GM12891 (cell line): ENCODE results near the gene TSHZ2.

Source experiments
- POLR2A ChIP-seq: IDR thresholded peaks from 2 replicates; pipeline ENCODE4 v1.6.1; 2011; ENCODE audit warnings: low read depth, low read length, control low read depth
- TAF1 ChIP-seq: IDR thresholded peaks from 2 replicates; pipeline ENCODE4 v1.6.1; 2011; ENCODE audit warnings: low read depth, low read length, control low read depth

- TF ChIP-seq POLR2A (no peak), TAF1 (no peak)
Observed at GRCh38 chr20:53515749-53516148, 543.6 kb downstream of the TSHZ2 start.
